Measurements from ENCODE around the gene SYT7.
A peak's percentile ranks its signal among the peaks of the same experiment; 100 is the strongest.

SYT7 gene

GRCh38 chr11:61567286-61568061 lies 13.4 kb downstream of the SYT7 start:
- Mint-ChIP-seq H3K27me3 (peaks cover 46% of the 10 kb centered on the region), H3K27ac (peak overlapping the region; percentile 49), H3K4me3 (no peak overlapping the region), H3K36me3 (no peaks in the 10 kb centered on the region), H3K9me3 (no peaks in the 10 kb centered on the region), H3K4me1 (no peaks in the 10 kb centered on the region)
- peak; percentile 88 for DNase-seq
- CTCF ChIA-PET, result interaction anchor here (0.9 to 1.5 kb wide), 4 partner anchors 9 to 61 kb away, joined by 3 to 4 read pairs (median 3); no protein-coding TSS in a partner anchor

GRCh38 chr11:61564936-61565696 lies 15.8 kb downstream of the SYT7 start:
- Mint-ChIP-seq H3K27me3 (peaks cover 59% of the 10 kb centered on the region), H3K27ac (no peak overlapping the region)
- CTCF ChIA-PET, result interaction anchor here (1.6 kb wide), 1 partner anchor 20 kb away, joined by 3 read pairs; no protein-coding TSS in a partner anchor

DNA sequence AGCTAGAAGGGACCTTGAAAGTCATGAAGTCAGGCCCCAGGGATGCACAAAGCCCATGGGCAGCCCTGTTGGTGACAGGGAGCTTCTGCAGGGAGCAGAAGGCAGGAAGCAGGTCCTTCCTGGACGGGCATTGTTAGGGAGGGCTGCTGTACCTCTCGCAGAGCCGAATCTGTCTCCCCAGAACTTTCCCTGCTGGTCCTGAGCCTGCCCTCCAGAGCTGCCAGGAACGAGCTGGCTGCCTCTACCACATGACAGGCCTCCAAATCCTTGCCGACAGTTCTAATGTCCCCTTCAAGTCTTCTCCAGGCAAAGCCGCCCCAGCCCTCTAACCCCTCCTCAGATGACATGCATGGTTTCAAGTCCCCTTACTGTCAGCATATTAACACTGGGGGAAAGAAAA lies 20.1 kb downstream of the SYT7 start:
- H3K9me3 Mint-ChIP-seq, result no peaks in the 10 kb centered on the region
- no peak for DNase-seq
- no peak overlapping the region for H3K4me3 Mint-ChIP-seq
- peaks cover 58% of the 10 kb centered on the region for H3K27me3 Mint-ChIP-seq
- CTCF ChIA-PET, result interaction anchor here (3.4 kb wide), 1 partner anchor 44 kb away, joined by 11 read pairs; no protein-coding TSS in a partner anchor
- H3K27ac Mint-ChIP-seq, result no peak overlapping the region
- H3K36me3 Mint-ChIP-seq, result no peaks in the 10 kb centered on the region
- no peaks in the 10 kb centered on the region for H3K4me1 Mint-ChIP-seq

More at GRCh38 chr11:61564936-61565696, 15.8 kb downstream of the SYT7 start:
- no peaks in the 10 kb centered on the region for H3K4me1 Mint-ChIP-seq
- DNase-seq, result no peak
- H3K9me3 Mint-ChIP-seq, result no peaks in the 10 kb centered on the region
- H3K4me3 Mint-ChIP-seq, result no peak overlapping the region
- H3K36me3 Mint-ChIP-seq, result no peaks in the 10 kb centered on the region

DNA sequence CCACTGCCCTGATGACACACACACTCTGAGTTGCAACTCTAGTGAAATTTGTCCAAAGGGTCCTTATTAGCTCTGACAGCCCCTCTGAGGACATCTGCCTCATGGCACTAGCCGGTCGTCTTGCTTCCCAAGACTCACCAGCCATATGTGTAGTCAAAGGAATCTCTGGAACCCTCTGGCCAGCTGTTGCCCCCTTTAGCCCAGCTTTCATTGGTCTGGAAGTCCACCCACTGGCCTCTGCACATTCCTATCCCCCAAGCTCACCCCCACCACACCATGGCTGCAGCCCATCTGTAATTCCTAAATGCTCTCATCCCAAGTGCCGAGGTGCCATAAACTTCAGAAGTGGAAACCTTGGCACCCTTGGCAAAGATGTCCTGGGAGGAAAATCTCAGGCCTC lies 24.3 kb downstream of the SYT7 start:
- DNase-seq, result no peak
- Mint-ChIP-seq H3K4me3 (no peak overlapping the region), H3K27ac (no peak overlapping the region), H3K4me1 (no peaks in the 10 kb centered on the region), H3K27me3 (peaks cover 76% of the 10 kb centered on the region), H3K36me3 (no peaks in the 10 kb centered on the region), H3K9me3 (no peaks in the 10 kb centered on the region)
- CTCF ChIA-PET, result no interaction called here

DNA sequence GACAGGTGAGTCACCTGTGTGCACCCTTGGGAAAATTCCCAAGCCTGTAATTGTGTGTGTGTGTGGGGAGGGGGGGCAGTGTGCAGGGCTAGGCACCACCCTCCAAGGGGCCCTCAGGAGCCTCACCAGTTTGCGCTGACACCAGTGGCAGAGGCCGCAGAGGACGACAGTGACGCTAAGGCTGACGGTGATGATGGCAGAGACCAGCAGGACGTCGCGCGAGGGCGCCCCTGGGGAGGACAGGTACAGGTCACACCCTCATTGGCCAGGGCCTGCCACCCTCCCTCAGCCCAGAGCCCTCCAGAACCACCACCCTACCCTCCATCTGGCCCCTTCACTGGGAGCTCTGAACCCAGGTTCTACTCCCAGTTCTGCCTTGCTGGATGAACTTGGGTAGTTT lies 24.9 kb downstream of the SYT7 start:
- no peaks in the 10 kb centered on the region for H3K4me1 Mint-ChIP-seq
- no peaks in the 10 kb centered on the region for H3K9me3 Mint-ChIP-seq
- H3K4me3 Mint-ChIP-seq, result no peak overlapping the region
- DNase-seq, result no peak
- H3K36me3 Mint-ChIP-seq, result no peaks in the 10 kb centered on the region
- peaks cover 75% of the 10 kb centered on the region for H3K27me3 Mint-ChIP-seq
- CTCF ChIA-PET, result no interaction called here
- H3K27ac Mint-ChIP-seq, result no peak overlapping the region

DNA sequence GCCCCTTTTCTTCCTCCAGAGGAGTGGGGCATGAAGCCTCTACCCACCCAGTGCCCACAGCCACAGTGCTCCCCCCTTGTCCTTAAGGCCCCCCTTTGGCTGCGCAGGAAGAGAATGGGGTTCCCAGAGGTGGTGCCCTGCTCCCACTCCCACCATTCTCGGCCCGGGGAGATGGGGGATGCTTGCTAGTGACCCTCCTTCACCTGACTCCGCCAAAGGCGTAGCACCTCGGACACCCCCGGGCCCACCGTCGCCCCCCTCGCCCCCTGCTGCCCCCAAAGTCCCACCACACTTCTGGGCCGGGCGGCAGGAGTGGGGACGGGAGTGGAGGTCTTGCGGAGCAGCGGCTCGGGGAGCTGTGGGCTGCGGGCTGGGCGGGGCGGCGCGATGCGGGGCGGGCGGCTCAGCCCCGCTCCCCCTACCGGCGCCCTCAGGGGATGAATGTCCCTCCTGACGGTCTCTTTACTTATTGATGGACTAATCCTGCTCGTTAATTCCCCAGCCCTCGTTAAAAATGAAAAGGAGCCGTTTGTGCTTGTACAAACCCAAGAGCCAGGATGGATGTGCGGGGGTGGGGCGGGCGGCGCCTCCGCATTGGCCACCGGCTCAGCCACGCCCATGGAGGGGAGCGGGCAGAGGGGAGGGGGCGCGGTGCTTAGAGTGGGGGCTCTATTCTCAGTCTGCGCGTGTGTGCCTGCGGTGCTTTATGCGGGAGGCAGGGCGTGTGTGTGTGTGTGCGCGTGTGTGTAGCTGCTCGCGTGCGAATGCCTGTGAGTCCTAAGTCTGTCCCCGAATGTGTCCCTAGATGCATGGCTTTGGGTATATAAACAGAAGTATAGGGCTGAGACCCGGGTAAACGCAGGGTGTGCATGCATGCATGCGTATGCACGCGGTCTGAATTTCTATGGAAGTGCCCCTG lies 25.6 kb downstream of the SYT7 start:
- H3K4me3 Mint-ChIP-seq, result no peak overlapping the region
- H3K27me3 Mint-ChIP-seq, result peaks cover 73% of the 10 kb centered on the region
- CTCF ChIA-PET, result no interaction called here
- H3K36me3 Mint-ChIP-seq, result no peaks in the 10 kb centered on the region
- H3K9me3 Mint-ChIP-seq, result no peaks in the 10 kb centered on the region
- no peak for DNase-seq
- H3K4me1 Mint-ChIP-seq, result no peaks in the 10 kb centered on the region
- H3K27ac Mint-ChIP-seq, result no peak overlapping the region

DNA sequence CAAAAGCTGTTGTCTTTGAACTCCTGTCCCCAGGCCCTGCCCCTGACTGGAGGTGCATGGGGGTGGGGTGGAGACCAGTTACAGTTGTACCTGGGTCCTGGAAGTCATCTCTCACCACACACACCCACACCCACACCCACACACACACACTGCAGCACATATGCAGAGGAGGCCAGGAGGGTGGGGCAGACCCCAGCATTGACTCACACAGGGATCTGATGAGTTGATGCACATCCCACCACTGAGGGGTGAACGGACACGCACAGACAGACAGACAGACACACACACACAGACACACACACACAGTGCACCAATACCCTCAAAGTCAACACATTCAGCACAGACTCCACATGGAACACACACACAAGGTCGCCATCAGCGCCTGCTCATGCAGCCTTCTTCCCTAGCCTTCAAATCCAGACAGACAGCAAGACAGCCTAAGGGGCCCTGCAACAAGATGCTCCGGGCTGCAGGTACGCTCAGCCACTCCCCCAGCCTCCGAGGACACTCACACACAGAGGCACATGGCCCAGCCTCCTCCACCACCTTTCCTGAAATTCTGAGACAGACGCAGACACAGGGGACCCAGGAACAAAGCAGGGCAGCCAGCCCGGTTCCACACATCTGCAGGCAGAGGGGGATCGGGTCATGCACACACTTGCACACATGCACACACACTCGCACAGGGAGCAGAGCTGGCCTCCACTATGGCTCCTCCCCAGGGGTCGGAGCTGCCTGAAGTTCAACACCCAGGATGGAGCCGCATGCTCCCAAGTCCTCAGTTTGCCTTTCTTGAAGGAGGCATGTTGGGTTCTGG lies 26.5 kb downstream of the SYT7 start:
- H3K4me3 Mint-ChIP-seq, result no peak overlapping the region
- CTCF ChIA-PET, result interaction anchor here (1.7 kb wide), 1 partner anchor 76 kb away, joined by 6 read pairs; no protein-coding TSS in a partner anchor
- no peaks in the 10 kb centered on the region for H3K36me3 Mint-ChIP-seq
- H3K27me3 Mint-ChIP-seq, result peaks cover 68% of the 10 kb centered on the region
- peak overlapping the region; percentile 38 for H3K27ac Mint-ChIP-seq
- H3K9me3 Mint-ChIP-seq, result no peaks in the 10 kb centered on the region
- no peaks in the 10 kb centered on the region for H3K4me1 Mint-ChIP-seq
- DNase-seq, result no peak

DNA sequence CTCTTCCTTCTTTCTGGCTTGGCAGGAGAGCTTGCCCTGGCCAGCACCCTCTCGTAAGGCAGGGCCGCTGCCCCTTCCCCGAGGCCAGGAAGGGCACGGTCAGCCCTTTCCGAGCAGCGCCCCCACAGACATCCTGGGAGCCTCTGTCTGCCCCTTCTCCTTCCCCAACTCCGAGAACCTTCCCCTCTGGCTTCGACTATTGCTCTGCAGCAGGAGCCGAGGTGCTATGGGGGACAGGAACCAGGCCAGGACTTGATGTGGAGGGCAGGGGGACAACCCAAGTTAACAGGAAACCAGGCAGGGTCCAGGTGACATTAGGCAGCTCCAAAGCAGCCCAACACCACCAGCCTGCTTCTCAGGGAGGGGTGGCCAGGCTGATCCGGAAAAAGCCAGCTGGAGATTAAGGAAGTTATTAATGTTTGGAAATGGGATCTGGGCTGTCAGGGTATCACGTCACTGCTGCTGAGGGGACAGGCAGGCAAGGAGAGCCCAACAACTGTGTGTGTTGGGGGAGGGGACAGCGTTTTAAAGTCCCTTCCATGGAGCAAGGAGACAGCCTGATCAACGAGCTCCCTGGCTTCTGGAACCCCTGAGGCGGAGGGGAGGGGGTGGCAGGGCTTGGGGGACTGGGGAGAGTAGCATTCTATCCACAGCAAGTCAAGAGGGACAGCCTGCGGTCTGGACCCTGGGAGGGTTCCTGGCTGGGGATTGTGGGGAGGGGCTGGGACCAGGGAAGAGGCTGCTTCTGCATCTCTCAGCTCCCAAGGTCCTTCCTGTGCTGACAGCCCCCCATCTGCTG lies 27.3 kb downstream of the SYT7 start:
- no peak for DNase-seq
- no peaks in the 10 kb centered on the region for H3K9me3 Mint-ChIP-seq
- no peaks in the 10 kb centered on the region for H3K36me3 Mint-ChIP-seq
- H3K4me3 Mint-ChIP-seq, result no peak overlapping the region
- peaks cover 64% of the 10 kb centered on the region for H3K27me3 Mint-ChIP-seq
- no peak overlapping the region for H3K27ac Mint-ChIP-seq
- CTCF ChIA-PET, result interaction anchor here (1.2 to 1.7 kb wide), 2 partner anchors 9 to 75 kb away, joined by 3 to 6 read pairs; no protein-coding TSS in a partner anchor
- H3K4me1 Mint-ChIP-seq, result no peaks in the 10 kb centered on the region

DNA sequence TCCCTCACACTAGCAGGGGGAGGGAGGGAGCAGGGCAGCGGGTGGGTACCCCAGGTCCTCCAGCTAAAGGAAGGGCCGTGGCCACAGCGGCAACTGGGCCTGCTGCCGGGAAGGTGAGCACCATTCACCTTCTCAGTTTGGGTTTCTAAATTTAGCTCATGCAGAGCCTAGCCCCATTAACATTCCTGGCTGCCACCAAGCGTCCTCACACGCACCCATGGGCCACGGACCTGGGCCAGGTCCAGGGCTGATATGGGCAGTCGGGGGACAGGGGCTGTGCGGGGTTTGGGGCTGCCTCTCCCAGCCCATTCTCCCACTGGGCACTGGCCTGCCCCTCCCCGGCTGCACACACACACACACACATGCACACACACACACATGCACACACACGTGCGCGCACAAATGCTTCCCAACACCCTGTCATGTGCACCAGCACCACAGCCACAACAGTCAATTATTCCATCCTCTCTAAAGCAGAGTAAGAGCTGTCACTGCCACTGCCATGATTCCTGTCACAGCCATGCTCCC lies 28.7 kb downstream of the SYT7 start:
- CTCF ChIA-PET, result no interaction called here
- no peaks in the 10 kb centered on the region for H3K36me3 Mint-ChIP-seq
- H3K4me3 Mint-ChIP-seq, result no peak overlapping the region
- peaks cover 59% of the 10 kb centered on the region for H3K27me3 Mint-ChIP-seq
- H3K9me3 Mint-ChIP-seq, result no peaks in the 10 kb centered on the region
- DNase-seq, result no peak
- no peaks in the 10 kb centered on the region for H3K4me1 Mint-ChIP-seq
- no peak overlapping the region for H3K27ac Mint-ChIP-seq

- no peak for DNase-seq
- Mint-ChIP-seq H3K4me1 (no peaks in the 10 kb centered on the region), H3K4me3 (no peak overlapping the region), H3K36me3 (no peaks in the 10 kb centered on the region), H3K27me3 (peaks cover 53% of the 10 kb centered on the region), H3K9me3 (no peaks in the 10 kb centered on the region), H3K27ac (no peak overlapping the region)
- CTCF ChIA-PET, result no interaction called here
These were observed 29.2 kb downstream of the SYT7 start for GRCh38 chr11:61551634-61552033.

- Mint-ChIP-seq H3K36me3 (no peaks in the 10 kb centered on the region), H3K4me3 (no peak overlapping the region), H3K9me3 (no peaks in the 10 kb centered on the region), H3K4me1 (no peaks in the 10 kb centered on the region), H3K27me3 (peaks cover 44% of the 10 kb centered on the region), H3K27ac (no peak overlapping the region)
- no peak for DNase-seq
- CTCF ChIA-PET, result no interaction called here
These were observed 30.1 kb downstream of the SYT7 start for GRCh38 chr11:61550665-61551227.

- CTCF ChIA-PET, result no interaction called here
- Mint-ChIP-seq H3K27me3 (peaks cover 40% of the 10 kb centered on the region), H3K4me3 (no peak overlapping the region), H3K4me1 (no peaks in the 10 kb centered on the region), H3K27ac (no peak overlapping the region), H3K36me3 (no peaks in the 10 kb centered on the region), H3K9me3 (no peaks in the 10 kb centered on the region)
- DNase-seq, result no peak
These were observed 31.0 kb downstream of the SYT7 start for GRCh38 chr11:61549662-61550568.

Measured in activated naive CD4-positive, alpha-beta T cell treated with anti-CD3 and anti-CD28 coated beads, Interleukin-2, amount 10 ng/mL, durations not matched to agents 7 days and 5 days (primary cell).